Right renal cortex interstitium (tissue), 3 donors: Measurements from ENCODE around the gene KCNH5. TPM values are rescaled to one million over a fixed set of nuclear protein-coding genes. Genes with fewer than 3 reads are reported as not detected.

Experiments
- DNase-seq, 3 donors: peaks; one replicate each; pipeline ENCODE4 v3.0.0-alpha.2; 2013; ENCODE audit warnings: low read depth in 3 of 3, low spot score in 2 of 3
- polyA plus RNA-seq, 3 donors: library from polyadenylated mRNA; unstranded; fragments of 120-200 nt; gene quantifications; one replicate each; pipeline ENCODE4 v1.2.1, GENCODE V29; 2013; ENCODE audit not compliant: insufficient read length in 3 of 3

KCNH5 gene
- polyA plus RNA-seq, 3 donors = 0.07 to 0.18 (median 0.15) TPM

- DNase-seq = peak in 1 of 3 donors; percentile 16
These were observed 38.7 kb downstream of the KCNH5 start for GRCh38 chr14:63006531-63006930.

GRCh38 chr14:62994096-62994495 lies 51.2 kb downstream of the KCNH5 start:
- no peak for DNase-seq

DNA sequence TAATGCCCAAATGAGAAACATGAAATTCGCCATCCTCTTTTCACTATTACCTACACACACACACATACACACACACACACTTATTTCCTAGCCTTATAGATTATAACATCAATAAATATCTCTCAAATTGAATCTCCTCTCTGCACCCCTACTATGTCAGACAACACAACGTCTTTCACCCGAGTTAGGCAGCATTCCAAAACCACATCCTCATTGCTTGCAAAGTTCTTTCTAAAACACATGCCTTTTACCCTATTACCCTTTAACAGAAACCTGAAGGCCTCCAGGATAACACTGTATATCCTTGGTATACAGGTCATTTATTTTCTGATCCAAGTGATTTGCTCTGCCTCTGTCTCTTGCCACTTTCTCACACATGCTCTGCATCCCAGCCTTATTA lies 56.3 kb downstream of the KCNH5 start:
- DNase-seq = no peak

DNA sequence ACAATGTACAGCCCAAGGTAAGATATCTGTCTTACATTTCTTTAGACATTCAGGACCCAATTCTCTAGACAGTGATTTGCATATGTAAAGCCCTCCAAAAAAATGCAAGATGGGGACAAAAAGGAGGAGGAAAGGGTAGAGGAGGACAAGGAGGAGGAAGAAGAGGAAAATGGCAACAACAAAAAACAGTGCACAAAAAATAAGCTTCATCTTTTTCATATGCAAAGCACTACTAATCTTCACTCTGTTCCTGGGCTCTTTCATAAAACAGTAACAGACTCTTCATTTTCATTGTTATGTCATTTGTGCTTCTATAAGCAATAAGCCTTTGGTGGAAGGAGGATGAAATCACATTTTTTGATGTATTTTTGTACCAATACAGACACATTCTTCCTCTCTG lies 61.4 kb downstream of the KCNH5 start:
- no peak for DNase-seq

- DNase-seq = no peak
These were observed 64.6 kb downstream of the KCNH5 start for GRCh38 chr14:62980693-62981092.

GRCh38 chr14:62957562-62957961 lies 87.7 kb downstream of the KCNH5 start:
- DNase-seq = no peak

GRCh38 chr14:62956413-62956812 lies 88.8 kb downstream of the KCNH5 start:
- DNase-seq = no peak

DNA sequence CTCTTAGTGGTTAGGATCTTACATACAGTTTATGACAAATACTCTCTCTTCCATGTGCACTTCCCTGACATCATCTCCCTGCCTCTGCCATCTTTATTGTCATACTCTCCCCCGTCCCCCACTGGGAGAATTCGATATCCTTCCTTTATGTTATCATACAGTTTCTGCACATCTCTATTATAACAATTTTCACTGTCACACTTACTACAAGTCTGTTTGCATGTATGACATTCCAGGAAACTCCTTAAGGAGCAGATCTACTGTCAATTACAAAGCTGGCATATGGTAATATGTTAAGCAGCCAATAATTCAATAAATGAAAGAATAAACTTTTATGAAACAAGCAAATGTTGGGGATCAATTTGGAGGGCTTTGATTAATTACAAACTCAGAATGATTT lies 91.1 kb downstream of the KCNH5 start:
- DNase-seq = no peak

- DNase-seq = no peak
These were observed 93.0 kb downstream of the KCNH5 start for GRCh38 chr14:62952226-62952625.

- no peak for DNase-seq
These were observed 98.0 kb downstream of the KCNH5 start for GRCh38 chr14:62947301-62947700.

GRCh38 chr14:62946221-62946620 lies 99.0 kb downstream of the KCNH5 start:
- DNase-seq = no peak

GRCh38 chr14:62943202-62943601 lies 102.1 kb downstream of the KCNH5 start:
- no peak for DNase-seq

DNA sequence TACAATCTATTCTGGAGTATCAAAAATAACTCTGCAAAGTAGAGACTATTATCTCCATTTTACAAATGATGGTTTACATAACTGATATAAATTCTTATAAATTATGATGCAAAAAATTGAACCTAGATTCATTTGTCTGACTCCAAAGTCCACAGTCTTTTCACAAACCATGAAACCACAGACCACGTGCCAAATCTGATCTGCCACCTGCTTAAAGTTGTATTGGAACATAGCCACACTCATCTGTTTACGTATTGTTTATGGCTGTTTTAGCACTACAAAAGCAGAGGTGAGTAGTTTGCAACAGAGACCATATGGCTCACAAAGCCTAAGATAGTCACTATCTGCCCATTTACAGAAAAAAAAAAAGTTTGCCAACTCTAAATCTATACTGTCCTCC lies 105.3 kb downstream of the KCNH5 start:
- DNase-seq = no peak

DNA sequence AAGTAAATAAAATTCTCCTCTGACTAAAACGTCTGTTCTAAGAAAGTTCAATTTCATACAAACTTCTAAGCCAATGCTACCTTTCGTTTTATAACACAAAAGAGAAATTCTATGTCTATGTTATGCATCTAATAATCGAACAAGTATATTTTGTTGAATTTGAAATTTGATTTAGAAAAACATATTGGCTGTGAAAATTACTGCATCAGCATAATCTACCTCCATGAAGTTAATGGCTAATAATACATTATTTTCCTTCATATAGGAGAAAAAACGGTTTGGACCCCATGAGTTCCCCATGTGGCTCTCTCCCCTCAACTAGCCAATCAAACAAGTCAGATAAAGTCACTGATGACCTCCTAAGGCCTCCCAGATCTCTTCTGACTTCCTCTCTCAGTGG lies 106.5 kb downstream of the KCNH5 start:
- DNase-seq = no peak

- no peak for DNase-seq
These were observed 110.8 kb downstream of the KCNH5 start for GRCh38 chr14:62934439-62934838.

DNA sequence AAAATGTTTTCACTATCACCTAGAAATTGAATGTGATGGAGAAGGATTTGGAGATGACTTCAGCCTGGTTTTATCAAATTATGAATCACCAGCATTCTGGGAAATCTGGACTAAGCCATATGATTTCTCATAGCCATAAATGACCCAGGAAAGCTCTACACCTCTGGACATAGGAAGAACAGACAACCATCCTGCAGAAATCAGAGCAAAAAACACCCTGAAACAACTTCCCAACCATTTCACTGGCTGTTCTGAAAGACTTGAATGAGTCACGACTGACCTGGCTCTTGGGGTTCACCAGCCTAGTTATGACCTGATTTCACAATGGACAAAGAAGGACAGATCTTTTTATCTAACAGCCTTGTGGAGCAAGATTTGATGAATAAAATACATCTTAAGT lies 123.8 kb downstream of the KCNH5 start:
- DNase-seq = no peak

- DNase-seq = no peak
These were observed 128.7 kb downstream of the KCNH5 start for GRCh38 chr14:62916551-62916950.

- no peak for DNase-seq
These were observed 130.4 kb downstream of the KCNH5 start for GRCh38 chr14:62914873-62915272.

GRCh38 chr14:62914025-62914424 lies 131.2 kb downstream of the KCNH5 start:
- DNase-seq = no peak

- no peak for DNase-seq
These were observed 136.8 kb downstream of the KCNH5 start for GRCh38 chr14:62908506-62908905.

GRCh38 chr14:62905566-62905965 lies 139.7 kb downstream of the KCNH5 start:
- no peak for DNase-seq

DNA sequence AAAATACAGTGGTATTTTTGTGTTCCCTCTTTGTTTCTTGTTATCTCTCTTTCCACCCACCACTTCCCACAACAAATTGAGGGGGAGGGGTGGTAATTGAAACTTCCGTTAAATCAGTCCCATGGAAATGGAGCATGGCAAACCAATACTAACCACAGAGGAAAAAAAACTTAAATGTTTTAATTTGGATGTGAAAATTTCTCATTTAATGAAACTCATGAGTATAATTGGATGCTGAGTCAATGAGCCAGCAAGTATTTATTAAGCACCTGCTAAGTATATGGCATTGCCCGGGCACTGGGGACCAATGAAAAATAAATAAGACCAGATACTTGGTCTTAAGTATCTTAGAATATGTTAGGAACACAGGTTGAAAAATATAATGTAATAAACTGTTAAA lies 147.5 kb downstream of the KCNH5 start:
- no peak for DNase-seq

GRCh38 chr14:62896932-62897456 lies 148.3 kb downstream of the KCNH5 start:
- DNase-seq = no peak
